Hematopoietic multipotent progenitor cell treated with erythropoietin and hydrocortisone succinate and interleukin-3 and kit ligand, for 6 days (in vitro differentiated cells): ENCODE data around the gene HSP90AB1.

ENCODE experiments used
- DNase-seq: peaks from one replicate; pipeline ENCODE4 v3.0.0-alpha.2; 2015

Gene HSP90AB1

DNA sequence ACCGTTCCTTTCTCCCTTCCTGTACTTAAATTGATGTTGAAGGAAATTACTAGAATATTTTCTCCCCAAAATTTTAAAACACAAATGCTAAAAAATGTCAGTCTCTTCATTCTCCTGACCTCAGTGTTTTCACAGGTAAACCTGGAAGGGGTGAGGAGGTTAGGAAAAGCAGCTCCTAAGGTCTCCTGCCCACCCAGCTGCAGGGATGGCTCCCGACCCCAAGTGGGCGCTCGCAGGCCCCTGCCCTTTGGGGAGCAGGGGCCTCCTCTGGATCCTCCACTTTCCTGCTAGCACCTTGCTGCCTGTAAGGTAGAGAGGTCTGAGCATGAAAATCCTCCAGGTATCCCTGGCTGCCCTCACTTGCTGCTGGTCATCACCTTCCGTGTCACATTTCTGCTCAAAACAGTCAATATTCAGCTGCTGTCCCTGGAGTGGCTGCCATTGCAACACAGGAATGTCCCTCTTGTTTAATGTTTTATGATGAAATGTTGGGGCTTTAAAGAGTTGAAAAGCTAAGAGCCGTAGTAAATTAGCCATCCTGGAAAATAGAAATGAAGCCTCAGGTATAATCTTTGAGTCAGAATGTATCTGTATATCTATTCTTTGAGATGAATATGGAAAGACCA is 10.9 kb upstream of the HSP90AB1 start:
- no peak for DNase-seq

DNA sequence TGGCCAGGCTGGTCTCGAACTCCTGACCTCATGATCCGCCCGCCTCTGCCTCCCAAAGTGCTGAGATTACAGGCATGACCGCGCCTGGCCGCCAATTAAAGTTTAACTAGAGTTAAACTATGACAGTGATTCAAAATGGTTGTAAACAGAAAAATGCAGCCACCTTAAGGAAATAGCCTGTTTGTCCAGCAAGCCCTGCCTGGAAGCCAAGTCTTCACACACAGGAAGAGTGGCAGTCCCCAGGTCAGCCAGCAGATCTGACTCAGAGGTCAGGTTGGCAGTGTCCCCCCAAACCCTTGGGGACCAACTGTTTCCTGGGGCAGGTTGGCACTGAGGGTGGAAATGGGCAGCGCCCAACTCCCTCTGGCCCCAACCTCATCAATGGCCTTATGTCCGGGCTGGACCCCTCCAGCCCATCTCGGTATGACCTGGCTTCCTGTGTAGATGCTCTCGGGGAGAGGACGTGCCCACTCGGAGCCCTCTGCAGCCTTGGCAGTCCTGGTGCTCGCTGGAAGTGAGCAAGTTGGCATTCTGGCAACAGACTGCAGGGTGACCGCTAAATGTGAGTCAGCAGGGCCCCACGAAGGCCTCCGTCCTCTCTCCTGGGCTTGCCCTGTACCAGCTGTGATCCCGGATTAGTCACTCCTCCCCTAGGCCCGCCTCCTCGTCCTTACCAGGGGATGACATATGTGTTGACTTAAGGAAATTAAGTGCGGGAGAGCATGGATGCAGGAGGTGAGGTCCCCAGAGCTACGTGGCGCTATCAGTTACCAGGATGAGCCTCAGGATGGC is 9.7 kb upstream of the HSP90AB1 start:
- peak; percentile 96 for DNase-seq

DNA sequence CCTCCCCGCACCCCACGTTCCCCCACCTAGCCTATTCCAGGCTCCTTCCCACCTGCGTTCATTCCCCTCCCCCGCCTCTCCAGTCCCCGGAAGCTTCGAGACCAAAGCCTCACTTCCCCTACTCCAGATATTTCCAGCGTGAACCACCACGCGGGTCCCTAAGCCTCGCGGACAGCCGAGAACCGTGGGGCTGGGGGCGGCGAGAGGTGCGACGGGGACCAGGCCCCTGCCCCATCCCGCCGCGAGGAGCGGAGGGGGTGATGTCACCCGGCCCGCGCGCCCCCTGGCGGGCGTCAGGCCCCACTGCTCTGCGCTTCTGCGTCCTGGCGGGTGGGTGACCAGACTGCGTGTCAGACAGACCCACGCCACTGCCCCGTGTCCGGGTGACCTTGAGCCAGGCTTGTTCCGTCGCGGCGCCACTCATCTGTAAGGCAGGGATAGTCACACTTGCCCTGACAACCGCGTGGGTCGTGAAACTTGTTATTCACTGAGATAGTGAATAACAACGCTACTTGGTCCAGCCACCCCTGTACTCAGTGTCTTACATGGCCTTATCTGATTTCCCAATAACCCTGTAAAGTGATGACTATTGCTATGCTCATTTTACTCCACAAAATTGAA is 9.0 kb upstream of the HSP90AB1 start:
- DNase-seq = peak; percentile 83

DNA sequence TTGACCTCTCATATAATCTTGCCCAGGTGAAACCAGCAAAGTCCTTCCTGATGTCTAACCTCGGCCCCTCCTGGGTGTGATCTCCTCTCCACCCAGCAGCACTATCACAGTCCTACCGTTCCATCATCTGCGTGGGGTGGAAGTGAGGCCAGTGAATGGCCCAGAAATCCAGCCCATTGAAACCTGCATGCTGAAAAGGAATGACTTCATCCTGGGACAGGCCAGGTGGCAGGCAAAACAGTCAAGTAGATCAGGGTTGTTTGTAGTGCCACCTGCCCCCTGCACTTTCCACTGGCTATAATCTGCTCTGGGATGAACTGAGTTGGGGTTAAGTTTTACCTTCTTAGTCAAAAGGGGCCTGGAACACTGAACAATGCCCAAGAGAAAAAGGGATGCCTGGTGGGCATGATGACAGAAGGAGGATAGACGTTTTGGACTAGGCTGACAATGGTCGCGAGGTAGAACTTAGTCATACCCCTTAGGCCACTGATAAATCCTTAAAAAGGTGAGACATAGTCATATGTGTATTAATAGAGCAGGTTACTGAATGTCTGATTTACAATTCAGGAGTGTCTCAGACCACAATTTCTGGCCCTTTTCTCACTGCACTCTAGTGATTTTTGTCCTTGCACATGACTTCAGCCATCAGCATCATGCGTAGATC is 8.1 kb upstream of the HSP90AB1 start:
- DNase-seq = no peak

DNA sequence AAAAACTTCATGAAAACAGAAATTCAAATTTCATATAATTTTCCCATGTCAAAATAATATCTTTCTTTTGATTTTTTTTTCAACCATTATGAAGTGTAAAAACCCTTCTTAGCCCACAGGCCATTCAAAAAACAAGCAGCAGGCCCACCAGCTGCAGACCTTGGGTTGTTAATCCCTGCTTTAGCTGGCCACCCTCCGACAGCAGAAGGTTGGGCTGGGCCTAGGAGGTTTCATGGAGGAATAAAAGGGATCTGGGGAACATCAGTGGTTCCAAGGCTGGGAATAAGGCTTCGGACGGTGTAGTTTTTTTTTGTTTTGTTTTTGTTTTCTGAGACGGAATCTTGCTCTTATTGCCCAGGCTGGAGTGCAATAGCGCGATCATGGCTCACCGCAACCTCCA is 3.6 kb upstream of the HSP90AB1 start:
- DNase-seq = no peak

DNA sequence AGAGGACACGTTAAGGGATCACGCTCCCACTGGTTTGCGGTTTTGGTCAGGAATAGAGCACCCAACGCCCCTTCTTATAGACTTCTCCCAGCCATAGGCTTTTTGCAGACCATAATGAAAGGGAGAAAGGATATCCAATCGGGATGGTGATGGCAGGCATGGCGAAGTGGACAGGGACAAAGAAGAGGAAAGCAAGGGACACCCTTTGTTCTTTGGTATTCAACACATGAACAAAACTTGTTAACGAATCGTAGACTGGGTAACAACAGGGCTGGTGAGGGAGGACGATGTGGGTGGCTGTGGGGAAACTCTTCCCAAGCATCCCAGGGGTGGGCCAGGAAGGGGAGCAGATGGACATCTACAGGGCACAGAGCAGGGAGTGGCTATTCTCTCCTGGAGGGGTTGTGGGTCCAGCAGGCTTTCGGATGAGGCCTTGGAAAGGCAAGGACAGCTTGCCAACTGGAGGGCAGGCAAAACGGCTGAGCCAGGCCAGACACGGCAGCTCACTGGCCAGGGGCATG is 1.4 kb upstream of the HSP90AB1 start:
- DNase-seq = no peak

DNA sequence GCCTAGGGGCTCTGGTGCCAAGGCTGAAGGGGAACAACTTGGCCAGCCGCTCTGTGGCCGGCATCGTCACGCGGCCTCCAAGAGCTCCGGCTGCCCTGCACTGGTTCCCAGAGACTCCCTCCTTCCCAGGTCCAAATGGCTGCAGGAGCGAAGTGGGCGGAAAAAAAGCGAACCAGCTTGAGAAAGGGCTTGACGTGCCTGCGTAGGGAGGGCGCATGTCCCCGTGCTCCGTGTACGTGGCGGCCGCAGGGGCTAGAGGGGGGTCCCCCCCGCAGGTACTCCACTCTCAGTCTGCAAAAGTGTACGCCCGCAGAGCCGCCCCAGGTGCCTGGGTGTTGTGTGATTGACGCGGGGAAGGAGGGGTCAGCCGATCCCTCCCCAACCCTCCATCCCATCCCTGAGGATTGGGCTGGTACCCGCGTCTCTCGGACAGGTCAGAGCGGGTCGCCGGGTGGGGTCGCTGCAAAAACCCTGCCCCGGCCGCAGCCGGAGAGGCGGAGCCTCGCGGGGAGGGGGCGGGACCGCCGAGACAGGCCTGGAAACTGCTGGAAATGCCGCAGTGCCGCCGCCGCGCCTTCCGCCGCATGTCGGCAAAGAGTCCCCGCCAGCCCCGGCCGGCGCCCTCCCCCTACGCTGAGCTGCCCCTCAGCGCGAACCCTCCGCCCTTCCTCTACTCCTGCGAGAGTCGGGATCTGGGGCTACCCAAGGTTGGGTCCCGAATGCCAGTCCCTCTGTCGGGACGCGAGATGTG is 814 bp upstream of the HSP90AB1 start:
- peak; percentile 79 for DNase-seq

DNA sequence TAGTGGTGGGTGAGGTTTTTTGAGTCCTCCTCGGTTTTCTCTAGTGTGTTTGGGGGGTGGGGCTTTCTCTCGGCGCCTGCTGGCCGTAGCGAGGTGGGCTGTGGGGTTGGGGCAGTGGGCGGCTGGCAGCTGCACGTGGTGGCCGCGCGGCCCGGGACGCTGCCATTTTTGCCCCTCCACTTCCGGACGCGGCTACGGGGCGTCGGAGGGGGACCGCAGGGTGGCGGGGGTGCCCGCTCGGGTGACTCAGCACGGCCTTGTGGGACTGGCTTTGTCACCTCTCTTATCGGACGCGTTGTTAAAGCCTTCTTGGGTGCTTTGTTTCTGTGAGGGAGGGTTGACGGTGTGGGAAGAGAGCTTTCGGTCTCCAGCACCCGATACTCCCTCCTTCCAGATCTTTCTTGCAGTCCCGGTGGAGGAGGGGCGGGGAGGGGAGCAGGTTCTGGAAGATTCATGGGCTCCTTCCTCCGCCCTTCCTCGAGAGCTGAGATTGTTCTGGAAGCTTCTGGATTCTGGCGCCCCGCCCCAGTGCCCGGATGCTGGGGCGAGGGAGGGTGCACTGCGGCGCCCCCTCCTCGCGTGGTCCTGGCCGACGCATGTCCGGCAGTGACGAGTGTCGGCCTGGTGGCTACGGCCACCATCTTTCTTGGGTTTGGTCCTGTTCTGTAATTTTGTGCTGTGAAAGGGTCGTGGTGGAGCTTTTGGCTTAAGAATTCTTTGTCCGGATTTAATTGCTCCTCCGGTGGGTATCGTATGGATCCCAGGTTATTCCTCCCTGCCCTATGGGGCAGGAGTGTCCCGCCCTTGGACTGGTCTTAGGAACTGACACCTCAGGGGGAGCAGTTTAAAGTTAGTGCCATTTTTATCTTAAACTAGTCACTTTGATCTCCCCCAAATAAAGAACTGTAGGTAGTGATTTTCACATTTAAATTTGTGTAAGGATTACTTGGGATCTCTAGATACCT is 719 bp downstream of the HSP90AB1 start:
- peak; percentile 90 for DNase-seq

DNA sequence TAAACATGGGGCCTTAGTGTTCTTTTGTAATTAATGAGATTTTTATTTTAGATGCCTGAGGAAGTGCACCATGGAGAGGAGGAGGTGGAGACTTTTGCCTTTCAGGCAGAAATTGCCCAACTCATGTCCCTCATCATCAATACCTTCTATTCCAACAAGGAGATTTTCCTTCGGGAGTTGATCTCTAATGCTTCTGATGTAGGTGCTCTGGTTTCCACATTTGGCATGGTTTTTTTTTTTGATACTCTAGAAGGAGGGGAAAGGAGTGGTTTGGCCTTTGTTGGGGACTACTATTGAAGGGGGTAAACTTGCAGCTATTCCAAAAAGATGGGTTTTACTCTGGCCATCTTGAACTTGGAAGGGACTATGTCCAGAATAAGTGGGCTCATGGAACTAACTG is 1.7 kb downstream of the HSP90AB1 start:
- DNase-seq = no peak

DNA sequence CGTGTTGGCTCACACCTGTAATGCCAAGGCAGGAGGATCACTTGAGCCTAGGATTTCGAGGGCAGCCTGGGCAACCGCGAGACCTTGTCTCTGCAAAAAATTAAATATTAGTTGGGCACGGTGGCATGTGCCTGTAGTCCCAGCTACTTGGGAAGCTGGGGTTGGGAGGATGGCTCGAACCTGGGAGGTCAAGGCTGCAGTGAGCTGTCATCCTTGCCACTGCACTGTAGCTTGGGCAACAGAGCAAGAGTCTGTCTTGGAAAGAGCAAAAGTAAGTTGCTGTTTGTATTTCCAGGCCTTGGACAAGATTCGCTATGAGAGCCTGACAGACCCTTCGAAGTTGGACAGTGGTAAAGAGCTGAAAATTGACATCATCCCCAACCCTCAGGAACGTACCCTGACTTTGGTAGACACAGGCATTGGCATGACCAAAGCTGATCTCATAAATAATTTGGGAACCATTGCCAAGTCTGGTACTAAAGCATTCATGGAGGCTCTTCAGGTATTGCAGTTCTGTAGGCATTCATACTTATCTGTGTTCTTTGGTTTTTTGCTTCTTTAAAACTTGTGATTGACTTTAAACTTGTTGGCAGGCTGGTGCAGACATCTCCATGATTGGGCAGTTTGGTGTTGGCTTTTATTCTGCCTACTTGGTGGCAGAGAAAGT is 2.3 kb downstream of the HSP90AB1 start:
- DNase-seq = no peak

DNA sequence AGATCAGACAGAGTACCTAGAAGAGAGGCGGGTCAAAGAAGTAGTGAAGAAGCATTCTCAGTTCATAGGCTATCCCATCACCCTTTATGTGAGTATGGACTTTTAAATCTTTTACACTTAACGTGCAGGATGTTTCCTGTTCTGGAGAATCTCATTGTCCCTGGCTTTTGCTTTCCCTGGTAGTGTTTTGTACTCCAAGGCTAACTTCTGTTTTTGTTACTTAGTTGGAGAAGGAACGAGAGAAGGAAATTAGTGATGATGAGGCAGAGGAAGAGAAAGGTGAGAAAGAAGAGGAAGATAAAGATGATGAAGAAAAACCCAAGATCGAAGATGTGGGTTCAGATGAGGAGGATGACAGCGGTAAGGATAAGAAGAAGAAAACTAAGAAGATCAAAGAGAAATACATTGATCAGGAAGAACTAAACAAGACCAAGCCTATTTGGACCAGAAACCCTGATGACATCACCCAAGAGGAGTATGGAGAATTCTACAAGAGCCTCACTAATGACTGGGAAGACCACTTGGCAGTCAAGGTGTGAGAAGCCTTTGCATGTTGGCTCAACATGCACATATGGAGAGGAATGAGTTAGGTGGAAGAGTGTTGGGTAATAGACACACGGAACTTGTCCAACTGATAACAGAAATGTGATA is 3.3 kb downstream of the HSP90AB1 start:
- DNase-seq = no peak

DNA sequence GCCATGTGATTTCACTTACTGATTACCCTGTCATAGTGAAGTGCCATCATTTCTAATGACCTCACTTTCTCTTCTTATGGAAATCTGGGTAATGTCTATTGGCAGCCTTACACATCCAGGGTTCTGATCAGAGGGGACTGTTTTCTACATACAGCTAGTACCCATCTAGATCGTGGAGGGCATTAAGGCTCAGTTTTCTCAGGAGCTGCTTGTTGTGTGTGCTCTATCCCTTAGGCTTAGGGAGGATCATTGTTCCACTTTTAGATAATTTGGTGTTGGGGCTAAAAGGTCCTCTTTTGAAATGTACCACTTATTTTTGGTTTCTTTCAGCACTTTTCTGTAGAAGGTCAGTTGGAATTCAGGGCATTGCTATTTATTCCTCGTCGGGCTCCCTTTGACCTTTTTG is 3.8 kb downstream of the HSP90AB1 start:
- DNase-seq = peak; percentile 45

DNA sequence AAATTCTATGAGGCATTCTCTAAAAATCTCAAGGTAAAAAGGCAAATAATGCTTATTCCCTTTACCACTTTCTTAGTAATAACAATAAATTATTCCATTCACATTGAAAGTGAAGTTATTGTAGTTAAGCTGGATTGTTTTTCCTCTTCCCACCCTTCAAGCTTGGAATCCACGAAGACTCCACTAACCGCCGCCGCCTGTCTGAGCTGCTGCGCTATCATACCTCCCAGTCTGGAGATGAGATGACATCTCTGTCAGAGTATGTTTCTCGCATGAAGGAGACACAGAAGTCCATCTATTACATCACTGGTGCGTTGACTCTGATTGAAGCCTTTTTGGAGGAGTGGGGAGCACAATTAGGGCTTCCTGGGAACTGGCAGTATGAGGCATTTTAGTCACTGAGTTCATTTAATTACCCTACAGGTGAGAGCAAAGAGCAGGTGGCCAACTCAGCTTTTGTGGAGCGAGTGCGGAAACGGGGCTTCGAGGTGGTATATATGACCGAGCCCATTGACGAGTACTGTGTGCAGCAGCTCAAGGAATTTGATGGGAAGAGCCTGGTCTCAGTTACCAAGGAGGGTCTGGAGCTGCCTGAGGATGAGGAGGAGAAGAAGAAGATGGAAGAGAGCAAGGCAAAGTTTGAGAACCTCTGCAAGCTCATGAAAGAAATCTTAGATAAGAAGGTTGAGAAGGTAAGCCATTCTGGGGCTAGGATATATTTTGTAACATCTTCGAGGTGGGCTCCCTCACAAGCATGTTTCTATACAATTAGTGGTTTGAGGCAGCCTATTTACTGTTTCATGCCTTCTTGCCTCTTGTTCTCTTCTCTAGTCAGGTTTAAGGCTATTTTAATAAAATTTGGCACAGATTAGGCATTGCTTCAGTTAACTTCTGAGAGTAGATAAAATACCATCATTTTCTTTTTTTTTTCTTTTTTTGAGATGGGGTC is 4.9 kb downstream of the HSP90AB1 start:
- DNase-seq = no peak

DNA sequence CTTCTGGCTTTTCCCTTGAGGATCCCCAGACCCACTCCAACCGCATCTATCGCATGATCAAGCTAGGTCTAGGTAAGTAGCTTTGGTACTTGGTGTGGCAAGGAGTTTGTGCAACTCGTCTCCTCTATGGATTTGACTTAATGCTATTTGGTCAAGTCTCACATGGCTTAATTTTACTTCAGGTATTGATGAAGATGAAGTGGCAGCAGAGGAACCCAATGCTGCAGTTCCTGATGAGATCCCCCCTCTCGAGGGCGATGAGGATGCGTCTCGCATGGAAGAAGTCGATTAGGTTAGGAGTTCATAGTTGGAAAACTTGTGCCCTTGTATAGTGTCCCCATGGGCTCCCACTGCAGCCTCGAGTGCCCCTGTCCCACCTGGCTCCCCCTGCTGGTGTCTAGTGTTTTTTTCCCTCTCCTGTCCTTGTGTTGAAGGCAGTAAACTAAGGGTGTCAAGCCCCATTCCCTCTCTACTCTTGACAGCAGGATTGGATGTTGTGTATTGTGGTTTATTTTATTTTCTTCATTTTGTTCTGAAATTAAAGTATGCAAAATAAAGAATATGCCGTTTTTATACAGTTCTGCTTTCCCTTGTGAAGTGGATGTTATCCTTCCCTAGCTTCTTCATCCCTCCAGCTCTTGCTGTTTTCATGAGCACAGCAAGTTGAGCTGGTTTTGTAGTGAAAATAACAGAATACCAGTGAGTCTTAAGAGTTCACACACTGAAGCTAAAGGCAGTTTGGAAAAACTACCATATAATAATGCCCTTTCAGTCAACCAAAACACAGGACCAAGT is 6.6 kb downstream of the HSP90AB1 start:
- peak; percentile 86 for DNase-seq

DNA sequence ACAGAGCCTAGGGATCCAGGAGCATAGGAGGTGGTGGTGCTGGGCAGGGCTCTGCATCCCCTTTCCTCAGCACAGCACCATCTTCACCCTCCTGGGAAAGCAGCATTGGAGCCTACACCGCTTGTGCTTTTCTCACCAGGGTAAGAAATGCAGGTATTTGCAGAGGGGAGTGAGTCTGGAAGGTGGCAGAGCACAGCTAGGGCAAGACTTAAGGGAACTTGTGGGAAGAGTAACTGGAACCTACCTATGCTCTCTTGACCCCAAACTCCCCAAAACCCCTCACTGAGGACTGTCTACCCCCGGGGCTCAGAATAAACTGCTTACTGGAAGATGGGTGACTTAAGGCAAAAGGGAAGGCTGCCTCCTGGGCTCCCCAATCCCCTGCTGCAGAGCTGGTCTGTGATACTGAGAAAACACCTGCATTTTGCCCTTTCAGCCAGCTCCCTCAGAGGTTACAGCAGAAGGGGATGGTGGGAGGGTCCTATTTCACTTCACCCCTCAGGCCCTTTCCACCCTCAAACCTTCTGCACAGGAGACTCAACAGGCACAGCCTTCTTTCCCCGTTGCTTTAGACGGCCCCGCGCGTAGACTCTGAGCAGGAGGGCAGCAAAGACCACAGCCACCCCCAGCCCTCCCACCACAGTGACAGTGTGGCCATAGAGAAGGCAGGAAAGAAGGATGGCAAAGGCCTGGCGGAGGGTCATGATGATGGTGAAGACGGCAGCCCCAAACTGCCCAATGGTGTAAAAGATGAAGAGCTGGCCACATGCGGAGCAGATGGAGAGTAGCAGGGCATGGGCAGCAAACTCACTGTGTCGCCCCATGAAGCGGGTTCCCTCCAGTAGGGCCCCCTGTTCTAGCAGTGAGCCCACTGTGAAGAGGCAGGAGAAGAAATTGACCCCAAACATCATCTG is 7.5 kb downstream of the HSP90AB1 start:
- no peak for DNase-seq

DNA sequence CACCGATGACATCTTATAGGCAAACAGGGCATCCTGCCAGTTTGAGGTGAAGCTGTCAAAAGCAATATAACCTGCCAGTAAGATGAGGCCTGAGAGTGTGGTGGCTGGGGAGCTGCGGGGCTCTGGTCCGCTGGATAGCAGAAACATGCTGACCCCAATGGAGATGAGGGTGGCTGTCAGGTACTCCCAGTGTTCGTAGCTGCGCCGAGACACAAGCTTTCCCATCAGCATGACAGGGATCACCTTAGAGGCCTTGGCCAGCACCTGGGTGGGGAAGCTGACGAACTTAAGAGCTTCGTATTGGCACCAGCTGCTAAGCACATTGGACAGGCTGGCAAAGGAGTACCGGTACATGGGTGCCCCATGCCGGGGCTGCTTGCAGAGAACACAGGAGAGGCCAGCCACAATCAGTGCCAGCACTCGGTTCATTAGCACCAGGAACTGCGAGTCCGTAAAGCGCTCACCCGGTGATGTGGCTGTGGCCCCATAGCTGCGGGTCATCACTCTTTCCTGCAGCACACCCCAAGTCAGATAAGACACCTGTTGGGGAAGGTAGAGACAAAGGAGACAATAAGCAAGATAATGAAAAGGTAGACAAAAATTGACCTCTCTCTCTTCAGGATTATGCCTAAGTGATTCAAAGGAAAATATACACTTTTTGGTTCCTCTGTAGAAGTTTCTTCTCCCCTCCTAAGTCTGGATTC is 8.4 kb downstream of the HSP90AB1 start:
- peak; percentile 45 for DNase-seq
